ENCODE data around the gene GMPPA. TPM values are rescaled to one million over a fixed set of nuclear protein-coding genes. Genes with fewer than 3 reads are reported as not detected.

The GMPPA gene
- total RNA-seq, 4 donors from 2014 or later = 5.4 to 29.9 (median 19.8) TPM

DNA sequence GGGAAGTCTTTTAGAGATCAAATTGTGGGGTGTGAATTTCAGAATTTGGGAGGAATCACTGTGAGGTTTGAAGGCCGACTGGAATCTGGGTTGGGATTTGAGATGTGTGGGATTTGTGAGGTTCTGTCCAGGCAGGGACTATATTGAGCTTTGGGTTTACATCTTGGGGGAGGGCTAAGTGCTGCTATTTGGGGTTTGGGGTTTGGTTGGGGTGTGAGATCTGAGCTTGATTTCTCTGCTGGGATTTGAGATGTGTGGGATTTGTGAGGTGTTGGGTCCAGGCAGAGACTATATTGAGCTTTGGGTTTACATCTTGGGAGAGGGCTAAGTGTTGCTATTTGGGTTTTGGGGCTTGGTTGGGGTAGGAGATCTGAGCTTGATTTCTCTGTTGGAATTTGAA is 864 bp downstream of the GMPPA start:
- DNase-seq (ENCODE audit: low spot score in 2 of 2) = no peak
- 44 to 52% methylated on average over 1 of the region's 1 CpG for WGBS, 2 donors
- no peak overlapping the region for H3K4me3 ChIP-seq (ENCODE audit: low read depth, poor library complexity, severe bottlenecking)
- intact Hi-C loops (cut with DNase I; ENCODE audit: low total_unique reads) = no loop called here
- no peak for TF ChIP-seq POLR2A (IDR thresholded peaks at IDR 0.05)
- TF ChIP-seq, protein P1, sequence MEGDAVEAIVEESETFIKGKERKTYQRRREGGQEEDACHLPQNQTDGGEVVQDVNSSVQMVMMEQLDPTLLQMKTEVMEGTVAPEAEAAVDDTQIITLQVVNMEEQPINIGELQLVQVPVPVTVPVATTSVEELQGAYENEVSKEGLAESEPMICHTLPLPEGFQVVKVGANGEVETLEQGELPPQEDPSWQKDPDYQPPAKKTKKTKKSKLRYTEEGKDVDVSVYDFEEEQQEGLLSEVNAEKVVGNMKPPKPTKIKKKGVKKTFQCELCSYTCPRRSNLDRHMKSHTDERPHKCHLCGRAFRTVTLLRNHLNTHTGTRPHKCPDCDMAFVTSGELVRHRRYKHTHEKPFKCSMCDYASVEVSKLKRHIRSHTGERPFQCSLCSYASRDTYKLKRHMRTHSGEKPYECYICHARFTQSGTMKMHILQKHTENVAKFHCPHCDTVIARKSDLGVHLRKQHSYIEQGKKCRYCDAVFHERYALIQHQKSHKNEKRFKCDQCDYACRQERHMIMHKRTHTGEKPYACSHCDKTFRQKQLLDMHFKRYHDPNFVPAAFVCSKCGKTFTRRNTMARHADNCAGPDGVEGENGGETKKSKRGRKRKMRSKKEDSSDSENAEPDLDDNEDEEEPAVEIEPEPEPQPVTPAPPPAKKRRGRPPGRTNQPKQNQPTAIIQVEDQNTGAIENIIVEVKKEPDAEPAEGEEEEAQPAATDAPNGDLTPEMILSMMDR (IDR thresholded peaks at IDR 0.05) = no peak

DNA sequence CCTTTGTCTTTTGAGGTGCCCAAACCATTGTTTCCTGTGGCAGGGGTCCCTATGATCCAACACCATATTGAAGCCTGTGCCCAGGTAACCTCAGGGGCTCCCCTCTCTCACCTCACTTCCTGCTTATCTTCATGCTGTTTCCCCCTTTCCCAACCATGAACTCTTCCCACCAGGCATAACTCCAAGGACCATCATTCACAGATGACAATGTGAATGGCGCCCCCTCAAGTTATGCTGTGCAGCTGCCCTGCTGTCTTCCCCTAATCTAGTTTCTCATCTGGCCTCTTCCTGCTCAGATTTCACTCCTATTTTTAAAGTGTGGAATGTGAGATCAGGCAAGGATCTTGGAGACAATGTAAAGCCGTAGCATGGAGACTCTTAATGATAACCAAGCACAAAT is 1.4 kb downstream of the GMPPA start:
- no peak for DNase-seq (ENCODE audit: low spot score in 2 of 2)
- H3K4me3 ChIP-seq (ENCODE audit: low read depth, poor library complexity, severe bottlenecking) = no peak overlapping the region
- 84 to 94% methylated on average over 2 of the region's 2 CpGs for WGBS, 2 donors
- intact Hi-C loops (cut with DNase I; ENCODE audit: low total_unique reads) = no loop called here
- TF ChIP-seq, protein P1 (IDR thresholded peaks at IDR 0.05) = no peak

DNA sequence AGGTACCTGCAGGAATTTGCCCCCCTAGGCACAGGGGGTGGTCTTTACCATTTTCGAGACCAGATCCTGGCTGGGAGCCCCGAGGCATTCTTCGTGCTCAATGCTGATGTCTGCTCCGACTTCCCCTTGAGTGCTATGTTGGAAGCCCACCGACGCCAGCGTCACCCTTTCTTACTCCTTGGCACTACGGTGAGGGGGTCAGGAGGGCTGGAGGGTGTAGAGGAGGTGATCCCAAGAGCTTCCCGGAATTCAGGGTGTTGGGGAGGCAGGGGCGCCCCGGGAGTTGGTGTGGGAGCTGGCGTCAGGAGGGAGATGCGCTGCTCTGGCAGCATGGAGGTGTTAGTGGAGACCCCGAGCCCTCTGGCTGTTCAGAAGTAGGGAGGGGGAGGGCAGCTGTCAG is 3.2 kb downstream of the GMPPA start:
- WGBS, 2 donors = 94% methylated on average over 14 of the region's 14 CpGs
- intact Hi-C loops (cut with DNase I; ENCODE audit: low total_unique reads) = no loop called here

DNA sequence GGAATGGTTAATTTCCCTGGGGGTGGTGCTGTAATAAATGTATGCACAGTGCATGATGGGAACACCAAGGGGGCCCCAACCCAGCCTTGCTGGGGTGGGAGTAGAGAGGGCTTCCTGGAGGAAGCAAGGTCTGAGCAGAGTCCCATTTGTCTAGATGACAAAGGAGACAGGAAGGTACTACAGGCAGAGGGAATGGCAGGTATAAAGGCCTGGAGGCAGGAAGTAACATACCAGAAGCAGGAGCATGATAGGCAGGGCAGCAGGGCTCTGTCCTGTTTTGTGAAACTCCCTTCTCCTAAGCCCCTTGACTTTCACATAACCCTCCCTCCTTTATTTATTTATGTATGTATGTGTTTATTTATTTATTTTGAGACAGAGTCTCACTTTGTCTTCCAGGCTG is 3.9 kb downstream of the GMPPA start:
- DNase-seq (ENCODE audit: low spot score in 2 of 2) = no peak
- H3K4me3 ChIP-seq (ENCODE audit: low read depth, poor library complexity, severe bottlenecking) = no peak overlapping the region
- TF ChIP-seq POLR2A (IDR thresholded peaks at IDR 0.05) = no peak
- TF ChIP-seq, protein P1 (IDR thresholded peaks at IDR 0.05) = no peak
- intact Hi-C loops (cut with DNase I; ENCODE audit: low total_unique reads) = no loop called here

More for the DNA sequence above, 3.2 kb downstream of the GMPPA start:
- TF ChIP-seq POLR2A (IDR thresholded peaks at IDR 0.05) = no peak
- TF ChIP-seq, protein P1 (IDR thresholded peaks at IDR 0.05) = no peak
- DNase-seq (ENCODE audit: low spot score in 2 of 2) = no peak
- H3K4me3 ChIP-seq (ENCODE audit: low read depth, poor library complexity, severe bottlenecking) = no peak overlapping the region

DNA sequence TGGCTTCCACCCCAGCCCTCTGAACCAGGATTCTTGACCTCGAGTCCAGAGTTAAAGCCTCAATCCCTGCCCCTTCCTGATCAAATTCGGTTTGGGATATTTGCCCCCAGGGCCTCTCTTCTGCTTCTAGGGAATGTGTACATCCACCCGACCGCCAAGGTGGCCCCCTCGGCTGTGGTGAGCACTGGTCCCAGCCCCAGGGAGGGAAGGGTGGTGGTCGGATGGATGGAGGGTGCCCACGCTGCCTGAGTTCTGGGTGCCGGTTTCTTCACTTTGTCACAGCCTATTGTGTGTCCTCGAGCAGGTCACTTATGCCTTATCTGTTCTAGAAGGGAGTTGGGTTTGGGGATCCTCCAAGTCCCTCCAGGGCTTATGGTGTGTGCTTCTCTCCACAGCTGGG is 6.9 kb downstream of the GMPPA start:
- TF ChIP-seq, protein P1 (IDR thresholded peaks at IDR 0.05) = no peak
- TF ChIP-seq POLR2A (IDR thresholded peaks at IDR 0.05) = no peak
- intact Hi-C loops (cut with DNase I; ENCODE audit: low total_unique reads) = no loop called here
- WGBS, 2 donors = 87 to 92% methylated on average over 9 of the region's 9 CpGs
- no peak overlapping the region for H3K4me3 ChIP-seq (ENCODE audit: low read depth, poor library complexity, severe bottlenecking)
- no peak for DNase-seq (ENCODE audit: low spot score in 2 of 2)

DNA sequence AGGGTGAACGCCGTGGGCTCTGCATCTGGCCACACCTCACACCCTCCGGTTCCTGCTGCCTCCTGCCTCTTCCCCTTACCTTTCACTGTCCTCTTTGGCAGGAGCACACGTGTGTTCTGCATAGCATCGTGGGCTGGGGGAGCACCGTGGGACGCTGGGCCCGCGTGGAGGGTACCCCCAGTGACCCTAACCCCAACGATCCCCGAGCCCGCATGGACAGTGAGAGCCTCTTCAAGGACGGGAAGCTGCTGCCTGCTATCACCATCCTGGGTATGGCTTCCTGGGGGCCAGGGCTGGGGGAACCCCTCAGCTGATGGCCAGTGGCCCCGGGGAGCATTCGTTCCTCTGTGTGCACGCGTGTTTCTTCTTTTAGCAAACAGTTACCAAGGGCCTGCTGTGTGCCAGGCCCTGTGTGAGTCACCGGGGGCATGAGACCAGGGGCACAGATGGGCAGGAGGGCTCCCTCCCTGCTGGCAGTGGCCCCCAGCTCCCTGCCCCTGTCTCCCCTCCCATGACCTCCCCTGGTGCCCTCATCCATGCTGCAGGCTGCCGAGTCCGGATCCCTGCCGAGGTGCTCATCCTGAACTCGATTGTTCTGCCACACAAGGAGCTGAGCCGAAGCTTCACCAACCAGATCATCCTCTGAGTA is 7.6 kb downstream of the GMPPA start:
- no peak for DNase-seq (ENCODE audit: low spot score in 2 of 2)
- WGBS, 2 donors = 80 to 86% methylated on average over 23 of the region's 23 CpGs
- intact Hi-C loops (cut with DNase I; ENCODE audit: low total_unique reads) = no loop called here
- no peak overlapping the region for H3K4me3 ChIP-seq (ENCODE audit: low read depth, poor library complexity, severe bottlenecking)
- TF ChIP-seq, protein P1 (IDR thresholded peaks at IDR 0.05) = no peak
- TF ChIP-seq POLR2A (IDR thresholded peaks at IDR 0.05) = no peak
